Trophoblast cell (in vitro differentiated cells and primary cell): Measurements from ENCODE around the gene TSPAN12.

ENCODE experiments used
- DNase-seq, 2 donors: peaks; one replicate each; pipeline ENCODE4 v3.0.0-alpha.2; 2016
- H2AFZ ChIP-seq: 2 replicates; pipeline ENCODE4 v1.6.1; 2013; ENCODE audit warnings: low read length, moderate library complexity, mild to moderate bottlenecking; ENCODE audit not compliant: insufficient read depth, poor library complexity
- H2AK5ac ChIP-seq: 2 replicates; pipeline ENCODE4 v1.6.1; 2013; ENCODE audit warnings: mild to moderate bottlenecking, low read length
- H2BK120ac ChIP-seq: 2 replicates; pipeline ENCODE4 v1.6.1; 2013; ENCODE audit warnings: low read length, mild to moderate bottlenecking, moderate library complexity; ENCODE audit not compliant: insufficient read depth, poor library complexity
- H2BK12ac ChIP-seq: 2 replicates; pipeline ENCODE4 v1.6.1; 2013; ENCODE audit warnings: mild to moderate bottlenecking, low read length, moderate library complexity
- H2BK5ac ChIP-seq: 2 replicates; pipeline ENCODE4 v1.6.1; 2013; ENCODE audit warnings: low read length, low read depth, moderate library complexity, mild to moderate bottlenecking; ENCODE audit not compliant: poor library complexity
- H3K14ac ChIP-seq: 2 replicates; pipeline ENCODE4 v1.6.1; 2013; ENCODE audit warnings: mild to moderate bottlenecking, low read length
- H3K18ac ChIP-seq: 2 replicates; pipeline ENCODE4 v1.6.1; 2013; ENCODE audit warnings: mild to moderate bottlenecking, low read length
- H3K23ac ChIP-seq: 2 replicates; pipeline ENCODE4 v1.6.1; 2013; ENCODE audit warnings: low read length
- H3K27ac ChIP-seq: 2 replicates; pipeline ENCODE4 v1.5.1; 2013; ENCODE audit warnings: low read depth, mild to moderate bottlenecking, inconsistent platforms, low read length, moderate library complexity
- H3K27me3 ChIP-seq: 2 replicates; pipeline ENCODE4 v1.6.1; 2013; ENCODE audit warnings: inconsistent platforms, mild to moderate bottlenecking, low read length, moderate library complexity; ENCODE audit not compliant: insufficient read depth
- H3K36me3 ChIP-seq, 2 experiments: 1 replicate in 1 of 2; 2 replicates in 1 of 2; pipeline ENCODE4 v1.6.1; 2013; ENCODE audit warnings: low read length in 2 of 2, mild to moderate bottlenecking in 2 of 2, moderate library complexity in 1 of 2; ENCODE audit not compliant: insufficient read depth in 2 of 2, control insufficient read depth in 1 of 2
- H3K4ac ChIP-seq: 2 replicates; pipeline ENCODE4 v1.6.1; 2013; ENCODE audit warnings: low read depth, mild to moderate bottlenecking, low read length, moderate library complexity
- H3K4me1 ChIP-seq, 2 experiments: 1 replicate in 1 of 2; 2 replicates in 1 of 2; pipeline ENCODE4 v1.6.1; 2013; ENCODE audit warnings: low read length in 2 of 2, mild to moderate bottlenecking in 2 of 2, moderate library complexity in 1 of 2; ENCODE audit not compliant: insufficient read depth in 2 of 2, control insufficient read depth in 1 of 2
- H3K4me2 ChIP-seq: 2 replicates; pipeline ENCODE4 v1.6.1; 2013; ENCODE audit warnings: inconsistent platforms, mild to moderate bottlenecking, low read length, moderate library complexity
- H3K4me3 ChIP-seq: 2 replicates; pipeline ENCODE4 v1.5.1; 2013; ENCODE audit warnings: mild to moderate bottlenecking, low read depth, low read length, inconsistent platforms
- H3K79me1 ChIP-seq: one replicate; pipeline ENCODE4 v1.6.1; 2013; ENCODE audit warnings: low read length
- H3K79me2 ChIP-seq: 2 replicates; pipeline ENCODE4 v1.6.1; 2013; ENCODE audit warnings: low read length, mild to moderate bottlenecking; ENCODE audit not compliant: control insufficient read depth, insufficient read depth, poor library complexity
- H3K9ac ChIP-seq: 2 replicates; pipeline ENCODE4 v1.6.1; 2013; ENCODE audit warnings: mild to moderate bottlenecking, low read length
- H3K9me3 ChIP-seq: 2 replicates; pipeline ENCODE4 v1.6.1; 2013; ENCODE audit warnings: low read depth, mild to moderate bottlenecking, control low read depth, inconsistent platforms, low read length; ENCODE audit not compliant: insufficient read depth
- H4K12ac ChIP-seq: 2 replicates; pipeline ENCODE4 v1.6.1; 2013; ENCODE audit warnings: low read depth, mild to moderate bottlenecking, low read length, moderate library complexity
- H4K8ac ChIP-seq: 2 replicates; pipeline ENCODE4 v1.6.1; 2013; ENCODE audit warnings: low read depth, mild to moderate bottlenecking, low read length, moderate library complexity
- H4K91ac ChIP-seq: one replicate; pipeline ENCODE4 v1.6.1; 2013; ENCODE audit warnings: low read depth, mild to moderate bottlenecking, low read length, moderate library complexity
- WGBS: extraction: QIAGEN DNeasy Blood & Tissue Kit; methylation state at CpG from one replicate; pipeline ENCODE4 v1.1.7; 2013; ENCODE audit warnings: missing lambda C conversion rate; ENCODE audit not compliant: insufficient read length, insufficient coverage; ENCODE audit errors: extremely low coverage; 5-methylcytosine and 5-hydroxymethylcytosine counted together

TSPAN12 gene

GRCh38 chr7:120873401-120873800, 15.5 kb upstream of the TSPAN12 start:
- Histone ChIP-seq H3K9ac (no peak overlapping the region), H3K18ac (no peak overlapping the region), H2BK120ac (no peak overlapping the region), H4K12ac (no peak overlapping the region), H3K79me1 (peaks cover 6% of the 10 kb centered on the region), H3K23ac (no peak overlapping the region), H3K4ac (no peak overlapping the region), H3K4me1 (peaks cover 4 to 7% of the 10 kb centered on the region in 2 experiments), H2AFZ (no peak overlapping the region), H3K4me3 (no peak overlapping the region), H4K8ac (no peak overlapping the region), H2BK5ac (no peak overlapping the region), H2AK5ac (no peak overlapping the region), H2BK12ac (no peak overlapping the region), H3K79me2 (no peaks in the 10 kb centered on the region), H3K36me3 (no peaks in the 10 kb centered on the region), H3K27ac (no peak overlapping the region), H3K4me2 (no peak overlapping the region), H3K9me3 (no peaks in the 10 kb centered on the region), H3K14ac (no peak overlapping the region), H4K91ac (no peak overlapping the region), H3K27me3 (no peaks in the 10 kb centered on the region)
- WGBS: no CpG with 5 or more reads among the region's 4 CpGs
- peak in 1 of 2 donors; percentile 70 for DNase-seq

DNA sequence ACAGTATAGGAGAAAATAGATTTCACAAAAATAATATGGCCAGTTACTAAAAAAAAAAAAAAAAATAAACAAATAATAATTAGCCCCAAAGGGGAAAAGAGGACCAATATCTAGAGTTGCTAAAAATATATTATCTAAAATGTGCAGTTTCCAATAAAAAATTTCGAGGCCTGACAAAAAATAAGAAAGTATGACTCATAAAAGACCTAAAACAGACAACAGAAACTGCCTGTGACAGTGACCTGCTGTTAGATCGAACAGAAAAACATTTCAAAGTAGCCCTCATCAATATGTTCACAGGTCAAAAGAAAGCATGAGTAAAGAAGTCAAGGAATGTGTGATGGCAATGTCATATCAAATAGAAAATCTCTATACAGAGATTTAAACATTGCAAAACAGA, 11.8 kb upstream of the TSPAN12 start:
- no peak overlapping the region for H4K91ac ChIP-seq
- H3K79me2 ChIP-seq: no peaks in the 10 kb centered on the region
- no peaks in the 10 kb centered on the region for H3K27me3 ChIP-seq
- peaks cover 12% of the 10 kb centered on the region for H3K79me1 ChIP-seq
- H3K4me2 ChIP-seq: no peak overlapping the region
- no peaks in the 10 kb centered on the region for H3K36me3 ChIP-seq
- H3K23ac ChIP-seq: no peak overlapping the region
- H2BK12ac ChIP-seq: no peak overlapping the region
- H3K4me3 ChIP-seq: no peak overlapping the region
- peaks cover 6 to 7% of the 10 kb centered on the region in 2 experiments for H3K4me1 ChIP-seq
- no peak overlapping the region for H3K4ac ChIP-seq
- H3K14ac ChIP-seq: no peak overlapping the region
- H2AFZ ChIP-seq: no peak overlapping the region
- no peak overlapping the region for H3K9ac ChIP-seq
- DNase-seq: no peak
- no CpG with 5 or more reads among the region's 2 CpGs for WGBS
- no peak overlapping the region for H2BK5ac ChIP-seq
- H2BK120ac ChIP-seq: no peak overlapping the region
- no peak overlapping the region for H4K8ac ChIP-seq
- H4K12ac ChIP-seq: no peak overlapping the region
- peaks cover 1% of the 10 kb centered on the region for H3K9me3 ChIP-seq
- H2AK5ac ChIP-seq: no peak overlapping the region
- no peak overlapping the region for H3K18ac ChIP-seq
- H3K27ac ChIP-seq: no peak overlapping the region

GRCh38 chr7:120867932-120868331, 10.0 kb upstream of the TSPAN12 start:
- Histone ChIP-seq H2AFZ (no peak overlapping the region), H3K4me1 (peaks cover 6 to 9% of the 10 kb centered on the region in 2 experiments), H2BK5ac (no peak overlapping the region), H3K4me3 (no peak overlapping the region), H2BK12ac (no peak overlapping the region), H3K18ac (no peak overlapping the region), H3K23ac (no peak overlapping the region), H2BK120ac (no peak overlapping the region), H3K4me2 (no peak overlapping the region), H3K36me3 (no peaks in the 10 kb centered on the region), H3K79me2 (no peaks in the 10 kb centered on the region), H3K79me1 (peaks cover 12% of the 10 kb centered on the region), H3K9ac (no peak overlapping the region), H3K27ac (no peak overlapping the region), H3K9me3 (peaks cover 1% of the 10 kb centered on the region), H3K27me3 (no peaks in the 10 kb centered on the region), H2AK5ac (no peak overlapping the region), H4K12ac (no peak overlapping the region), H3K14ac (no peak overlapping the region), H4K91ac (no peak overlapping the region), H3K4ac (no peak overlapping the region), H4K8ac (no peak overlapping the region)
- DNase-seq: peak; percentile 82 to 86
- WGBS: no CpG with 5 or more reads among the region's 1 CpG

DNA sequence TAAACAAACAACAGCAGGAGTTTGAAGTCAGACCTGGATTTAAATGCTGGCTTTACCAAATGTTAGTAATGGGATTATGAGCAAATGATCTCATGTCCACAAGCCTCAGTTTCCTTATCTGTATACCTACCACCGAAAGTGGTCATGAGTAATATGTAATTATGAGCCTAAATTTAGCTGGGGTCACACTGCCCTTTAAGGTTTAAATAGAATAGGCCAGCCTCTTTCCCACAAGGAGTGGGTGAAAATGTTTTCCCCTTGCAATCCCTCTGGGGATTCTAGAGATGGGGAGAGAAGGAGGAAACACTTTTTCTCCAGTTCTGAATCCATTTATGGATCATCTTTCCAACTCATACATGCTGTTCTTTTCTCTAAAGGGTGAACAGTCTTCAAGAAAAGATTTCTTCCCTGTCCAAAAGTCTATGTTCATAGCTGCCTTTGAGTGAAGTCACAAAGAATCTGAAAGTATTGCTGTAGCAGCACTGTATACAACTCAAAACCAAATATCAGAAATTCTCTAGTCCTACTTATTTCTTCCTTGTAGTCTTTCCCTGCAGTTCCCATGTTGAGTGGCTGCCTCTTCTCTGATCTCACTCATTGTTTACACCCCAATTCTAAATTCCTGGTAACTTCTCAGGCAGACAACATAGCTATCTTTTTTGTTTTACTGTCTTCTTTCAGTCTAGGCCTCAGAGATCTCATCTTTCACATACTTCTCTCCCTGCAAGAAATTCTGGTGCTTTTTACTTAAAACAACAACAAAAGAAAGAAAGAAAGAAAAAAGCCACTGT, 7.4 kb upstream of the TSPAN12 start:
- Histone ChIP-seq H3K9ac (no peak overlapping the region), H3K4ac (no peak overlapping the region), H3K4me2 (no peak overlapping the region), H2BK5ac (no peak overlapping the region), H3K4me1 (peaks cover 6 to 9% of the 10 kb centered on the region in 2 experiments), H3K36me3 (no peaks in the 10 kb centered on the region), H3K4me3 (no peak overlapping the region), H2AFZ (no peak overlapping the region), H3K18ac (no peak overlapping the region), H3K27me3 (no peaks in the 10 kb centered on the region), H3K14ac (no peak overlapping the region), H2BK120ac (no peak overlapping the region), H4K8ac (no peak overlapping the region), H3K27ac (peak overlapping the region; percentile 50), H2AK5ac (no peak overlapping the region), H4K12ac (no peak overlapping the region), H4K91ac (no peak overlapping the region), H3K23ac (no peak overlapping the region), H3K79me1 (peaks cover 12% of the 10 kb centered on the region), H2BK12ac (no peak overlapping the region), H3K9me3 (peaks cover 1% of the 10 kb centered on the region), H3K79me2 (no peaks in the 10 kb centered on the region)
- WGBS: no CpG with 5 or more reads among the region's 1 CpG
- DNase-seq: no peak
